B cell (primary cell): ENCODE results near the gene FANCD2. TPM values are rescaled to one million over a fixed set of nuclear protein-coding genes. Genes with fewer than 3 reads are reported as not detected.

Experiments used
- ATAC-seq: fragments of 200-7000 bp; cut with Tn5 transposase; one replicate; pipeline ENCODE4 v1.10.0; 2021; ENCODE audit warnings: low read depth, mild to moderate bottlenecking, moderate number of reproducible peaks, moderate library complexity
- CTCF ChIA-PET: fragments of 350-600 bp; sonication (Branson Sonifier 250); formaldehyde crosslinking; loops from one replicate; lab custom pipeline; 2021; ENCODE audit warnings: antibody characterized with exemption, inconsistent platforms; lab: Charles Lee
- POLR2A ChIA-PET: fragments of 350-600 bp; sonication (Branson Sonifier 250); formaldehyde crosslinking; loops from one replicate; lab custom pipeline; 2021; ENCODE audit warnings: antibody characterized with exemption; lab: Charles Lee
- DNase-seq: peaks from one replicate; pipeline ENCODE4 v3.0.0; 2013
- H2AFZ ChIP-seq: 2 replicates; pipeline ENCODE4 v1.6.1; 2012; ENCODE audit warnings: mild to moderate bottlenecking, low read depth, low read length; ENCODE audit not compliant: insufficient read depth, poor library complexity, severe bottlenecking
- H3K27ac ChIP-seq, 2 donors: 1 replicate in 1 of 2; 2 replicates in 1 of 2; pipeline ENCODE4 v1.5.1; 2012 to 2013; ENCODE audit warnings: low read length in 2 of 2, mild to moderate bottlenecking in 2 of 2, moderate library complexity in 1 of 2
- H3K27me3 ChIP-seq, 4 experiments: fragments of 200-600 bp in 1 of 4; sonication (generic) in 1 of 4; replicated peaks in 1 of 4; 1 replicate in 2 of 4; 2 replicates in 2 of 4; pipeline versions ENCODE4 v1.6.1 to v1.7.0; 2013 to 2016; ENCODE audit warnings: low read length in 3 of 4, mild to moderate bottlenecking in 2 of 4, mixed read lengths in 1 of 4, moderate library complexity in 1 of 4; ENCODE audit not compliant: insufficient read depth in 4 of 4, control insufficient read depth in 3 of 4; ENCODE audit errors: control extremely low read depth in 1 of 4
- H3K36me3 ChIP-seq, 2 experiments: replicated peaks in 1 of 2; 1 replicate in 1 of 2; 2 replicates in 1 of 2; pipeline versions ENCODE4 v1.6.1 to v1.7.1; 2013; ENCODE audit warnings: low read length in 1 of 2; ENCODE audit not compliant: insufficient read depth in 2 of 2, control insufficient read depth in 1 of 2; ENCODE audit errors: control extremely low read depth in 1 of 2, extremely low read depth in 1 of 2
- H3K4me1 ChIP-seq, 2 donors: fragments of 200-600 bp in 1 of 2; sonication (generic) in 1 of 2; 1 replicate in 1 of 2; 2 replicates in 1 of 2; pipeline versions ENCODE4 v1.5.1 to v1.6.1; 2013 to 2017; ENCODE audit warnings: low read length in 2 of 2; ENCODE audit not compliant: control insufficient read depth in 2 of 2, insufficient read depth in 2 of 2
- H3K4me2 ChIP-seq: replicated peaks from 2 replicates; pipeline ENCODE3; 2012; ENCODE audit warnings: mild to moderate bottlenecking, low read depth, low read length; ENCODE audit not compliant: poor library complexity, severe bottlenecking
- H3K4me3 ChIP-seq, 5 experiments: fragments of 200-600 bp in 1 of 5; sonication (generic) in 1 of 5; 1 replicate in 3 of 5; 2 replicates in 2 of 5; pipeline versions ENCODE4 v1.5.1 to v1.7.0; 2011 to 2016; ENCODE audit warnings: low read length in 4 of 5, mild to moderate bottlenecking in 4 of 5, low read depth in 2 of 5, control low read depth in 1 of 5, moderate library complexity in 1 of 5; ENCODE audit not compliant: insufficient read depth in 1 of 5; ENCODE audit errors: control extremely low read depth in 1 of 5, extremely low read depth in 1 of 5
- H3K79me2 ChIP-seq: fragments of 200-600 bp; sonication (generic); one replicate; pipeline ENCODE4 v1.6.0; 2016; ENCODE audit warnings: low read length; ENCODE audit not compliant: control insufficient read depth, insufficient read depth
- H3K9ac ChIP-seq: fragments of 200-600 bp; sonication (generic); 2 replicates; pipeline ENCODE4 v1.6.1; 2017; ENCODE audit warnings: mild to moderate bottlenecking, low read length, moderate library complexity
- H3K9me3 ChIP-seq, 3 donors: one replicate each; pipeline versions ENCODE4 v1.6.1 to v1.7.1; 2013; ENCODE audit warnings: low read length in 2 of 3; ENCODE audit not compliant: control insufficient read depth in 2 of 3, insufficient read depth in 1 of 3; ENCODE audit errors: control extremely low read depth in 1 of 3
- H4K20me1 ChIP-seq: 2 replicates; pipeline ENCODE4 v1.6.0; 2012; ENCODE audit warnings: mild to moderate bottlenecking, low read length; ENCODE audit not compliant: insufficient read depth, control insufficient read depth, poor library complexity, severe bottlenecking
- H3K27ac Mint-ChIP-seq: one replicate; pipeline ENCODE4 v1.8.0; 2021; ENCODE audit warnings: mixed read lengths
- H3K27me3 Mint-ChIP-seq: one replicate; pipeline ENCODE4 v1.8.0; 2021; ENCODE audit warnings: mixed read lengths
- H3K4me1 Mint-ChIP-seq: one replicate; pipeline ENCODE4 v1.8.0; 2021; ENCODE audit warnings: mixed read lengths
- H3K4me3 Mint-ChIP-seq: one replicate; pipeline ENCODE4 v1.8.0; 2021; ENCODE audit warnings: mixed read lengths
- H3K9me3 Mint-ChIP-seq: one replicate; pipeline ENCODE4 v1.8.0; 2022; ENCODE audit warnings: mixed read lengths; ENCODE audit not compliant: insufficient read depth
- CTCF ChIP-seq: fragments of 200-600 bp; IDR thresholded peaks from one replicate; pipeline ENCODE4 v1.8.0; 2022; ENCODE audit warnings: antibody characterized with exemption, mild to moderate bottlenecking
- EZH2 ChIP-seq: IDR thresholded peaks from 2 replicates; pipeline ENCODE4 v1.6.1; 2012; ENCODE audit warnings: borderline replicate concordance, low read depth, mild to moderate bottlenecking, moderate library complexity, low read length; ENCODE audit not compliant: insufficient read depth, poor library complexity, severe bottlenecking
- WGBS: methylation state at CpG from one replicate; pipeline ENCODE4 v1.1.5; 2013; ENCODE audit warnings: missing lambda C conversion rate; ENCODE audit not compliant: insufficient coverage; 5-methylcytosine and 5-hydroxymethylcytosine counted together
- intact Hi-C: fragments of 100-400 bp; cut with micrococcal nuclease; formaldehyde crosslinking; loops from one replicate; pipeline ENCODE4 v1.10.0; 2022
- polyA plus RNA-seq: library from polyadenylated mRNA; depleted of rRNA; stranded (reverse); fragments of >200 nt; gene quantifications from 2 replicates; pipeline ENCODE4 v1.2.3, GENCODE V29; 2012
- total RNA-seq, 2 donors: library from RNA; stranded (reverse); fragments of 120-200 nt in 1 of 2; gene quantifications; 1 replicate in 1 of 2; 2 replicates in 1 of 2; pipeline versions ENCODE4 v1.2.3 to v1.2.4, GENCODE V29; 2013 to 2022

Gene FANCD2
- total and polyA plus RNA-seq, 2 donors (not counting 1 experiment from before 2014, with no cell fraction given): 31.7 to 65.8 TPM

GRCh38 chr3:10085738-10086137 lies 59.5 kb downstream of the FANCD2 start:
- ATAC-seq (no peak), DNase-seq (no peak)
- no peaks in the 10 kb centered on the region for H3K4me1 Mint-ChIP-seq
- no peak overlapping the region for H3K27ac Mint-ChIP-seq
- intact Hi-C loops: no loop called here
- Histone ChIP-seq H3K4me1 (no peaks in the 10 kb centered on the region), H3K27me3 (no peaks in the 10 kb centered on the region), H4K20me1 (no peaks in the 10 kb centered on the region), H3K4me3 (no peak overlapping the region), H3K4me2 (no peak overlapping the region), H3K9me3 (no peaks in the 10 kb centered on the region), H3K79me2 (no peaks in the 10 kb centered on the region), H3K9ac (no peak overlapping the region), H3K27ac (no peak overlapping the region), H3K36me3 (peaks cover 0 to 41% of the 10 kb centered on the region in 2 experiments), H2AFZ (no peak overlapping the region)
- ChIA-PET CTCF (no interaction called here), POLR2A (no interaction called here)
- no peaks in the 10 kb centered on the region for H3K9me3 Mint-ChIP-seq
- H3K4me3 Mint-ChIP-seq: no peak overlapping the region
- WGBS: 100% methylated on average over 1 of the region's 1 CpG
- no peaks in the 10 kb centered on the region for H3K27me3 Mint-ChIP-seq
- no peak for TF ChIP-seq CTCF
- no peak for TF ChIP-seq EZH2

DNA sequence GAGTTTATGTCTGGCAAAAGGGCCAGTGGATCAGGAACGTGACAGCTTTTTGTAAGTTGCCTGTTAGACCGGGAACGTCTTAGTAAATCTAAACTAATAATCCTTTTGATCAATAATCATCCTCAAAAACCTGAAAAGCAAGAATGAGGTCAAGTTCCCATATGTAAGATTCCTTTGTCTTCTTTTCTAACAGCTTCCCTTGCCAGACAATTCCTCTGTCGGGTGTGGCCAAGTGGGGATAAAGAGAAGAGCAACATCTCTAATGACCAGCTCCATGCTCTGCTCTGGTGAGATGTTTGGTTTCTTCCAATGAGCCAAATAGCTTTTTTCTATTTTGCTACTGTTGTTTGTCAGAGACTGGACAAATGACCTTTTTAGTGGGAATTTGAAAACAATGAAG lies 62.0 kb downstream of the FANCD2 start:
- Histone ChIP-seq H3K9ac (no peak overlapping the region), H3K4me1 (no peaks in the 10 kb centered on the region), H4K20me1 (no peaks in the 10 kb centered on the region), H3K27ac (no peak overlapping the region), H3K79me2 (no peaks in the 10 kb centered on the region), H3K9me3 (no peaks in the 10 kb centered on the region), H3K4me2 (no peak overlapping the region), H3K4me3 (no peak overlapping the region), H2AFZ (no peak overlapping the region), H3K27me3 (no peaks in the 10 kb centered on the region), H3K36me3 (peaks cover 0 to 41% of the 10 kb centered on the region in 2 experiments)
- DNase-seq (no peak), ATAC-seq (no peak)
- intact Hi-C loops: no loop called here
- TF ChIP-seq CTCF: no peak
- TF ChIP-seq EZH2: no peak
- Mint-ChIP-seq H3K27me3 (no peaks in the 10 kb centered on the region), H3K27ac (no peak overlapping the region), H3K9me3 (no peaks in the 10 kb centered on the region), H3K4me1 (no peaks in the 10 kb centered on the region), H3K4me3 (no peak overlapping the region)
- CTCF ChIA-PET: no interaction called here
- POLR2A ChIA-PET: no interaction called here
- no CpG with 5 or more reads among the region's 4 CpGs for WGBS
